Stimulated activated naive CD8-positive, alpha-beta T cell treated with anti-CD3 and anti-CD28 coated beads, Interleukin-15, amount 100 ng/mL, for 72 hours (primary cell): ENCODE measurements around the gene OMA1.
"Not testable (repeated sequence)": the region's sequence is repeated elsewhere in the genome, so short reads cannot be mapped to it uniquely, and the experiment has no call there.

Experiments
- ATAC-seq: fragments of 150-1000 bp; cut with Tn5 transposase; 2 replicates; pipeline ENCODE4 v1.10.0; 2021; ENCODE audit warnings: mild to moderate bottlenecking, moderate library complexity
- DNase-seq, 2 donors: peaks; one replicate each; pipeline ENCODE4 v3.0.0; 2021 to 2022
- H3K27ac Mint-ChIP-seq, 2 donors: one replicate each; pipeline ENCODE4 v1.8.0; 2022; ENCODE audit warnings: mild to moderate bottlenecking in 2 of 2, mixed read lengths in 2 of 2, moderate library complexity in 2 of 2
- H3K27me3 Mint-ChIP-seq: one replicate; pipeline ENCODE4 v1.8.0; 2022; ENCODE audit warnings: mixed read lengths
- H3K4me1 Mint-ChIP-seq: one replicate; pipeline ENCODE4 v1.8.0; 2022; ENCODE audit warnings: mild to moderate bottlenecking, mixed read lengths
- H3K4me3 Mint-ChIP-seq, 2 donors: one replicate each; pipeline ENCODE4 v1.8.0; 2022; ENCODE audit warnings: mild to moderate bottlenecking in 2 of 2, mixed read lengths in 2 of 2, moderate library complexity in 1 of 2
- H3K9me3 Mint-ChIP-seq, 2 donors: one replicate each; pipeline ENCODE4 v1.8.0; 2022; ENCODE audit warnings: mixed read lengths in 2 of 2

Gene OMA1

GRCh38 chr1:58561633-58562032, 15.1 kb upstream of the OMA1 start:
- H3K9me3 Mint-ChIP-seq, result no peaks in the 10 kb centered on the region
- H3K27me3 Mint-ChIP-seq, result peaks cover 53% of the 10 kb centered on the region
- ATAC-seq, result no peak
- DNase-seq, result no peak
- H3K4me3 Mint-ChIP-seq, result no peak overlapping the region
- H3K4me1 Mint-ChIP-seq, result no peaks in the 10 kb centered on the region
- H3K27ac Mint-ChIP-seq, result no peak overlapping the region

DNA sequence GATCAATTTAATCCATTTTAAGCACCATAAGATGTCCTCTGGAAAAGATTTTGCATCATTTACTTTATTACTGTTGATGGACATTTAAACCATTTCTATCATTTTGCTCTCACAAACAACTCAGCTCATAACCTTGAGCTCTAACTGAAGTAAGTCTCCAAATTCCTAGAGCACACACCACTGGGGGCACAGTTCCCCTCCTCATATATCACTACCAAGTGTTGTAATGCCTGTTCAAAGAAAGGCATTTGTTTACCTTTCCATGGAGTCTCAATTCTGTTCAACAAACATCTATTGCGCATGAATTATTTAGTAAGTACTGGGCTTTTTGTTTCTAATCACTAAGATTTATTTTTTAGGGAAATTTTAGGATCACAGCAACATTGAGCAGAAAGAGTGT, 8.9 kb upstream of the OMA1 start:
- no peaks in the 10 kb centered on the region for H3K4me1 Mint-ChIP-seq
- no peak overlapping the region for H3K27ac Mint-ChIP-seq
- ATAC-seq, result no peak

GRCh38 chr1:58551186-58552140, 4.9 kb upstream of the OMA1 start:
- Mint-ChIP-seq H3K9me3 (no peaks in the 10 kb centered on the region), H3K4me3 (no peak overlapping the region), H3K27me3 (peaks cover 12% of the 10 kb centered on the region), H3K4me1 (peaks cover 7% of the 10 kb centered on the region), H3K27ac (no peak overlapping the region)
- no peak for ATAC-seq
- DNase-seq, result no peak

More for the DNA sequence above, 8.9 kb upstream of the OMA1 start:
- Mint-ChIP-seq H3K9me3 (no peaks in the 10 kb centered on the region), H3K4me3 (no peak overlapping the region), H3K27me3 (peaks cover 25% of the 10 kb centered on the region)
- no peak for DNase-seq

- ATAC-seq, H3K27ac Mint-ChIP-seq, H3K4me3 Mint-ChIP-seq, H3K9me3 Mint-ChIP-seq, H3K27me3 Mint-ChIP-seq, DNase-seq: not testable (repeated sequence)
- H3K4me1 Mint-ChIP-seq, result peaks cover 17% of the 10 kb centered on the region
Observed at GRCh38 chr1:58549291-58549690, 2.8 kb upstream of the OMA1 start.

DNA sequence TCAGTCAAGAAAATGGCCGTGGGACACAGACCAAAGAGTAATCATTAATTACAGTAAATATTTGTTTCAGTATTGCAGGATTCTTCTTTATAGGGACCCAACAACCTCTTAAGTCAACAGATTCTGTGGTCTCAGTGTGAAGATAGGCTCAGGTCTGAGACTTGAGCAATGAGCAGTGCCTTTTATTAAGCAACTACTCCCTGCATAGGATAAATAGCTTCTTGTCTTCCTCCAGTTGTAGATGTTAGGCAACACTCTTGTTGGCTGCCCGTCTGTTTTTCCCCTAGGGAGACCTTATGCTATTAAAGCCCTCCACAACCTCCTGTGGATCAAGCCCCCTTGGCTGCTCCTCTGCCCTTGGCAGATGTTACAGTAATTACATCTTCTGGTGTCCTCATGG, 1.8 kb upstream of the OMA1 start:
- ATAC-seq (no peak), DNase-seq (no peak)
- Mint-ChIP-seq H3K4me1 (peaks cover 22% of the 10 kb centered on the region), H3K9me3 (no peaks in the 10 kb centered on the region), H3K27ac (no peak overlapping the region), H3K4me3 (no peak overlapping the region), H3K27me3 (no peaks in the 10 kb centered on the region)

DNA sequence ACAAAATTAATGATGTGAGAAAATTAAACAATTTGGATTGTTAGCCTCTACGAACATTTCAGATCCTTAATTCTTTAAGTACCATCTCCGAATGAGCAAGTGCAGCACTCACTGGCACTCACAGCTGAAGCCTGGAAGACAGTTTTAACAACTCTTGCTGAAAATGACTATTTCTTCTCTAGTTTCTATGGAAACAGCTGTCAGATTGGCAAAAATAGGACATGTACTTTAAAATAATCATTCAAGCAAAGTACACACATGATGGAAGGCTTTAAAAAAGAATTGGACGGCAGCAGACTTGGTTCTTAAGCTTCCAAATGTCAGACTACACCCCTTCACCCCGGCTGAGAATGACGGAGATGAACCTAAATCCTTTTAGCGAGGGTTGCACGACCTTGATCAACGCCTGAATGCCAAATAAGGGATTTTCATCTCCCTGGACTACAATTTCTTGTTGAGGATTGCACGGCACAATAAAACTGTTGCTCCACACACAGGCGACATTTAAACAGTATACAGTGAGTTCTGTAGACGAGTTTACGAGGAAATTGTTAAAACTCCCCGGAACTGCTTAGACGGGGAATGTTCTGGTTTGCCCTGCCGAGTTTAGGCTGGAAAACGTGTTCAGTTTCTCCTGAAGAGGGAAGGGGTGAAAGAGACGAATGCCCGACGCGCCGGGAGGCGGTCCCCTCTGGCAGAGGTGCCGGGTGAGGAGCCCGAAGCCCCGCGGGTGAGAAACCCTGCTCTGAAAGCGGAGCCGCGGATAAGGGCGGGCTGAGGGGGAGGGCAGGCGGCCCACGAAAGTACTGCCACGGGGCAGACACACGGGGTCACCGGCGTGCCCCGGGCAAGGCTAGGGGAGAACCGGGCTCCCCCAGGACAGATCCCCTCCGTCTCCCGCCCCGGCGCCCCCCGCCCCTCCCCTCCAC, 671 bp downstream of the OMA1 start:
- Mint-ChIP-seq H3K4me3 (peak overlapping the region; percentile 89 to 92), H3K4me1 (peaks cover 27% of the 10 kb centered on the region), H3K9me3 (no peaks in the 10 kb centered on the region), H3K27me3 (no peaks in the 10 kb centered on the region), H3K27ac (peak overlapping the region; percentile 99 to 100)
- ATAC-seq, result peak; percentile 86
- peak; percentile 75 to 84 for DNase-seq

- H3K4me1 Mint-ChIP-seq, result peaks cover 33% of the 10 kb centered on the region
- H3K27me3 Mint-ChIP-seq, result no peaks in the 10 kb centered on the region
- no peak overlapping the region for H3K4me3 Mint-ChIP-seq
- ATAC-seq (no peak), DNase-seq (no peak)
- no peak overlapping the region for H3K27ac Mint-ChIP-seq
- H3K9me3 Mint-ChIP-seq, result no peaks in the 10 kb centered on the region
Observed at GRCh38 chr1:58543260-58543659, 3.3 kb downstream of the OMA1 start.

GRCh38 chr1:58539553-58539952, 7.0 kb downstream of the OMA1 start:
- Mint-ChIP-seq H3K27me3 (no peaks in the 10 kb centered on the region), H3K27ac (no peak overlapping the region), H3K9me3 (no peaks in the 10 kb centered on the region), H3K4me3 (no peak overlapping the region), H3K4me1 (peaks cover 15% of the 10 kb centered on the region)
- ATAC-seq (no peak), DNase-seq (no peak)

DNA sequence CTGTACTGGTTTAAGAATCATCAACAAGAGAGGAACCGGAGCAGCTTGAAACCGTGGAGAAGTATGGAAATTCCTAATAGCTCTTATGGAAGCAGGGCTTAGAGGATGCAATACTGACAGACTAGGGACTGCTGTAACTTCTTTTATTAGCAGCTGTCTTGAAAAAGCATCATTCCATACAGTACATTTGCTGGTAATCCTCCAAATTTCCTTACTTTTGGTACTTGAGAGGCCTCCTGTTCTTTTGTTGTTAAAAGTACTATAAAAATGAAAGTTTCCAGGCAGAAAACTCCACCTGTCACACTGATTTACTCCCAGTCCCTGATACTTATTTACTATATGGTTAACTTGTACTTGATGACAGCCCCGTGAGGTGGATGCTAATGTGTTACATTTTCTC, 7.7 kb downstream of the OMA1 start:
- ATAC-seq, result no peak
- H3K27me3 Mint-ChIP-seq, result no peaks in the 10 kb centered on the region
- no peak overlapping the region for H3K4me3 Mint-ChIP-seq
- no peak overlapping the region for H3K27ac Mint-ChIP-seq
- H3K9me3 Mint-ChIP-seq, result no peaks in the 10 kb centered on the region
- DNase-seq, result no peak
- H3K4me1 Mint-ChIP-seq, result peaks cover 15% of the 10 kb centered on the region

DNA sequence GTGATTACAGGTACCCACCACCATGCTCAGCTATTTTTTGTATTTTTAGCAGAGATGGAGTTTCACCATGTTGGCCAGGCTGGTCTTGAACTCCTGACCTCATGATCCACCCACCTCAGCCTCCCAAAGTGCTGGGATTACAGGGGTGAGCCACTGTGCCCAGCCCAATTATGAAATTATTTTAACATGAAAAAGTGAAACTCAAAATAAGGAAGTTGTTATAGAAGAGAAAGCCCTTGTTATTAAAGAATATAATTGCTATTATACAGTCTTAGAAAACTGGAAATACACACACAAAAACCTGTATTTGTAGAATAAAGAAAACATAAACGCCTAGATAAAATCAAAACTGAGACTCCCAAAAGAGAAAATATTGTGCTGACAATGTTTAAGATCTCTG, 14.7 kb downstream of the OMA1 start:
- H3K27me3 Mint-ChIP-seq, H3K4me1 Mint-ChIP-seq, H3K4me3 Mint-ChIP-seq, ATAC-seq, DNase-seq, H3K9me3 Mint-ChIP-seq, H3K27ac Mint-ChIP-seq: not testable (repeated sequence)

DNA sequence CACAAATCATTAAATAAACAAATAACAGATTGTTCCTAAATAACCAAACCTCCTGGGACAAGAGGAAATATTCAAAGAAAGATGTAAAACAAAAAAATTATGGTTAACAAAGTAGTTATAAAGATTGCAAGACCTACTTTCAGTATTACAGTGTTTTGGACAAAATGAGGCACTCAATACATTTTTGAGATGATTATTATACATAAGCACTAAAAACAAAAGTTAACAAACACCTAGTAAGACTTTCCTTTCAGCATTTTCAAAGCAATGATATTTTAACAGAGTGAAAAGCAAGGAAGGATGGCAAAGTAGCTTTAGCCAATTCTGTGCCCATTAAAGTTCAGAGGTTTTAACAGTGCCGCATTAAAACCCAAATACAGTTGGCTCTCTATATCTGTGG, 17.2 kb downstream of the OMA1 start:
- peak overlapping the region in 1 of 2 donors; percentile 46 for H3K27ac Mint-ChIP-seq
- H3K27me3 Mint-ChIP-seq, result no peaks in the 10 kb centered on the region
- DNase-seq (no peak), ATAC-seq (no peak)
- H3K4me3 Mint-ChIP-seq, result no peak overlapping the region
- H3K9me3 Mint-ChIP-seq, result no peaks in the 10 kb centered on the region
- H3K4me1 Mint-ChIP-seq, result peaks cover 5% of the 10 kb centered on the region

- Mint-ChIP-seq H3K4me3 (no peak overlapping the region), H3K9me3 (no peaks in the 10 kb centered on the region), H3K27ac (no peak overlapping the region), H3K4me1 (peaks cover 6% of the 10 kb centered on the region), H3K27me3 (no peaks in the 10 kb centered on the region)
- ATAC-seq, result no peak
- no peak for DNase-seq
Observed at GRCh38 chr1:58528518-58528917, 18.0 kb downstream of the OMA1 start.

GRCh38 chr1:58524353-58524945, 22.1 kb downstream of the OMA1 start:
- H3K4me3 Mint-ChIP-seq, result no peak overlapping the region
- H3K27me3 Mint-ChIP-seq, result no peaks in the 10 kb centered on the region
- no peaks in the 10 kb centered on the region for H3K9me3 Mint-ChIP-seq
- no peak for DNase-seq
- H3K27ac Mint-ChIP-seq, result no peak overlapping the region
- peaks cover 6% of the 10 kb centered on the region for H3K4me1 Mint-ChIP-seq
- ATAC-seq, result peak; percentile 67

DNA sequence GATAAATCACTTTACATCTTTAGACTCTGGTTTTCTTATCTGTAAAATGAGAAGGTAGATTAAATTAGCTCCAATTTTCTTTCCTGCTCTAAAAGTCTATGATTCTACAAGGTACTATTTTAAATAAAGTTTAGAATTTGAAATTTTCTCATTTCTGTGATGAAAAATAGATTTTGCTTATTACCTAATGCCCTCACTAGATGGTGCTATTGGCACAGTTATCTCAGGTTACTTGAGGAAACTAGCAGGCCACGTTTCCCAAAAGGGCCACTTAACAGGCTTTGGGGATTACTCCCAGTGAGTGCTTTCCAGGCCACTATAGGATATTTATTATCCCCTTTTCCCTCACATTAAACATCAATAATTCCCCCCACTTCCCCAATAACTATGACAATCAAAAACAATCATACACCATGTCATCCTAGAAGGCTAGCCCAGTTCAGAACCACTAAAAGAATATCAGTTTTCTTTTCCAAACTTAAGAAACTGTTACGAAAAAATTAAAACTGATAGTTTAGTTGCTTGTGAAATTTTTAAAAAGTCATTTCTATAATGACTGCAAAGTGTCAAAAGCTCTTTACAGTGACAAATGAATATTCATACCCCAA, 30.6 kb downstream of the OMA1 start:
- Mint-ChIP-seq H3K4me1 (peaks cover 12% of the 10 kb centered on the region), H3K27ac (peak overlapping the region in 1 of 2 donors; percentile 59), H3K4me3 (no peak overlapping the region), H3K9me3 (peaks cover 0 to 8% of the 10 kb centered on the region in 2 donors), H3K27me3 (no peaks in the 10 kb centered on the region)
- DNase-seq (peak in 1 of 2 donors; percentile 23), ATAC-seq (no peak)

- DNase-seq, result no peak
- H3K4me3 Mint-ChIP-seq, result no peak overlapping the region
- H3K27me3 Mint-ChIP-seq, result no peaks in the 10 kb centered on the region
- peaks cover 12% of the 10 kb centered on the region for H3K4me1 Mint-ChIP-seq
- H3K27ac Mint-ChIP-seq, result no peak overlapping the region
- H3K9me3 Mint-ChIP-seq, result peaks cover 0 to 10% of the 10 kb centered on the region in 2 donors
- no peak for ATAC-seq
Observed at GRCh38 chr1:58513956-58514355, 32.6 kb downstream of the OMA1 start.
